ENCODE measurements around the gene SSH2. TPM values are rescaled to one million over a fixed set of nuclear protein-coding genes. Genes with fewer than 3 reads are reported as not detected.
"Not testable (repeated sequence)": the region's sequence is repeated elsewhere in the genome, so short reads cannot be mapped to it uniquely, and the experiment has no call there.

Gene SSH2
- total RNA-seq, 6 donors from 2014 or later = 55.4 to 82.9 (median 67.8) TPM

GRCh38 chr17:29857823-29858222 is 72.2 kb downstream of the SSH2 start:
- no peak for ATAC-seq (ENCODE audit: low FRiP score in 2 of 2)
- TF ChIP-seq CTCF (IDR thresholded peaks at IDR 0.05) (no peak), EP300 (IDR thresholded peaks at IDR 0.05) (no peak), POLR2A (IDR thresholded peaks at IDR 0.05) (no peak), POLR2AphosphoS5 (IDR thresholded peaks at IDR 0.05) (no peak)
- DNase-seq = no peak
- Histone ChIP-seq H3K27ac (no peak overlapping the region), H3K4me3 (no peak overlapping the region), H3K27me3 (no peaks in the 10 kb centered on the region), H3K9me3 (no peaks in the 10 kb centered on the region), H3K4me1 (peaks cover 0 to 22% (median 8%) of the 10 kb centered on the region in 4 donors), H3K36me3 (no peaks in the 10 kb centered on the region)

GRCh38 chr17:29857105-29857504 is 72.9 kb downstream of the SSH2 start:
- not testable (repeated sequence) for H3K4me3 ChIP-seq; H3K27me3 ChIP-seq; H3K36me3 ChIP-seq; DNase-seq; ATAC-seq (ENCODE audit: low FRiP score in 2 of 2); H3K9me3 ChIP-seq; H3K27ac ChIP-seq
- WGBS, 2 donors = 89 to 91% methylated on average over 4 of the region's 4 CpGs
- peaks cover 0 to 22% (median 8%) of the 10 kb centered on the region in 4 donors for H3K4me1 ChIP-seq

- TF ChIP-seq EP300 (IDR thresholded peaks at IDR 0.05) (no peak), POLR2AphosphoS5 (IDR thresholded peaks at IDR 0.05) (no peak), CTCF (IDR thresholded peaks at IDR 0.05) (no peak), POLR2A (IDR thresholded peaks at IDR 0.05) (no peak)
- DNase-seq = no peak
Measured at GRCh38 chr17:29855686-29856085, 74.3 kb downstream of the SSH2 start.

GRCh38 chr17:29848737-29849136 is 81.3 kb downstream of the SSH2 start:
- Histone ChIP-seq H3K9me3 (no peaks in the 10 kb centered on the region), H3K27me3 (no peaks in the 10 kb centered on the region), H3K36me3 (no peaks in the 10 kb centered on the region), H3K4me1 (peaks cover 0 to 5% (median 2%) of the 10 kb centered on the region in 4 donors), H3K4me3 (no peak overlapping the region), H3K27ac (no peak overlapping the region)
- TF ChIP-seq CTCF (IDR thresholded peaks at IDR 0.05) = no peak
- TF ChIP-seq POLR2AphosphoS5 (IDR thresholded peaks at IDR 0.05) = no peak
- no peak for TF ChIP-seq POLR2A (IDR thresholded peaks at IDR 0.05)
- no peak for TF ChIP-seq EP300 (IDR thresholded peaks at IDR 0.05)
- ATAC-seq (ENCODE audit: low FRiP score in 2 of 2) = no peak
- WGBS, 2 donors = 93 to 94% methylated on average over 3 of the region's 3 CpGs
- DNase-seq = no peak

More at GRCh38 chr17:29855686-29856085, 74.3 kb downstream of the SSH2 start:
- H3K4me1 ChIP-seq = peaks cover 0 to 20% (median 8%) of the 10 kb centered on the region in 4 donors
- WGBS, 2 donors = 30 to 50% methylated on average over 1 of the region's 1 CpG
- no peak overlapping the region for H3K4me3 ChIP-seq
- no peak overlapping the region for H3K27ac ChIP-seq
- H3K27me3 ChIP-seq = no peaks in the 10 kb centered on the region
- peak in 1 of 2 donors; percentile 66 for ATAC-seq (ENCODE audit: low FRiP score in 2 of 2)
- no peaks in the 10 kb centered on the region for H3K9me3 ChIP-seq
- no peaks in the 10 kb centered on the region for H3K36me3 ChIP-seq

GRCh38 chr17:29847527-29848400 is 82.3 kb downstream of the SSH2 start:
- no peak for ATAC-seq (ENCODE audit: low FRiP score in 2 of 2)
- no peak overlapping the region for H3K27ac ChIP-seq
- TF ChIP-seq EP300 (IDR thresholded peaks at IDR 0.05) (no peak), POLR2AphosphoS5 (IDR thresholded peaks at IDR 0.05) (no peak), CTCF (IDR thresholded peaks at IDR 0.05) (no peak), POLR2A (IDR thresholded peaks at IDR 0.05) (no peak)
- no peaks in the 10 kb centered on the region for H3K9me3 ChIP-seq
- no peaks in the 10 kb centered on the region for H3K27me3 ChIP-seq
- H3K4me1 ChIP-seq = peaks cover 0 to 5% (median 2%) of the 10 kb centered on the region in 4 donors
- H3K36me3 ChIP-seq = no peaks in the 10 kb centered on the region
- DNase-seq = no peak
- H3K4me3 ChIP-seq = no peak overlapping the region
- whole genome bisulfite sequencing, 2 donors = 92 to 97% methylated on average over 3 of the region's 3 CpGs
